HEK293 (cell line): Measurements from ENCODE around the gene TAF6L.
"Not testable (repeated sequence)": the region's sequence is repeated elsewhere in the genome, so short reads cannot be mapped to it uniquely, and the experiment has no call there.

ENCODE experiments used
- CTCF ChIA-PET: fragments of 350-600 bp; formaldehyde crosslinking; extraction: SDS; loops from one replicate; lab custom pipeline; 2021; ENCODE audit warnings: antibody characterized with exemption; lab: Yijun Ruan, JAX
- POLR2A ChIA-PET: fragments of 300-600 bp; formaldehyde crosslinking; extraction: SDS; loops from one replicate; lab custom pipeline; 2020; ENCODE audit warnings: antibody characterized with exemption, inconsistent platforms; lab: Yijun Ruan, JAX
- H3K27ac ChIP-seq: fragments of 200-500 bp; sonication (Bioruptor generic); 2 replicates; pipeline ENCODE4 v1.5.1; 2014; ENCODE audit warnings: low read depth, low read length, control low read depth, inconsistent platforms; ENCODE audit errors: extremely low read depth
- H3K36me3 ChIP-seq, 2 experiments: fragments of 200-500 bp in 1 of 2; sonication (Bioruptor generic) in 1 of 2; 1 replicate in 1 of 2; 2 replicates in 1 of 2; pipeline ENCODE4 v1.5.1; 2014 to 2017; ENCODE audit warnings: inconsistent platforms in 2 of 2, low read length in 2 of 2; ENCODE audit not compliant: control insufficient read depth in 2 of 2, insufficient read depth in 1 of 2
- H3K4me1 ChIP-seq: fragments of 200-500 bp; sonication (Bioruptor generic); 2 replicates; pipeline ENCODE4 v1.5.1; 2014; ENCODE audit warnings: mild to moderate bottlenecking, low read length, inconsistent platforms; ENCODE audit not compliant: control insufficient read depth, insufficient read depth
- H3K4me3 ChIP-seq: 2 replicates; pipeline ENCODE4 v1.5.1; 2011; ENCODE audit warnings: low read depth, mild to moderate bottlenecking, control low read depth, low read length, moderate library complexity
- H3K9me3 ChIP-seq: fragments of 200-500 bp; sonication (Bioruptor generic); 2 replicates; pipeline ENCODE4 v1.5.1; 2014; ENCODE audit warnings: low read depth, low read length, inconsistent platforms; ENCODE audit not compliant: control insufficient read depth, insufficient read depth
- ATF2 ChIP-seq: fragments of 450-650 bp; formaldehyde crosslinking; IDR thresholded peaks from 2 replicates; pipeline ENCODE4 v1.5.1; 2016; ENCODE audit warnings: missing biosample characterization, missing genetic modification characterization, low read depth
- EGR2 ChIP-seq: fragments of 450-650 bp; formaldehyde crosslinking; IDR thresholded peaks from 2 replicates; pipeline ENCODE4 v1.5.1; 2016; ENCODE audit warnings: low read depth, missing biosample characterization, missing genetic modification characterization
- GLIS2 ChIP-seq: fragments of 450-650 bp; formaldehyde crosslinking; IDR thresholded peaks from 2 replicates; pipeline ENCODE4 v1.5.1; 2016; ENCODE audit warnings: missing biosample characterization, missing genetic modification characterization
- KLF10 ChIP-seq: fragments of 450-650 bp; IDR thresholded peaks from 2 replicates; pipeline ENCODE4 v1.5.1; 2018; ENCODE audit warnings: missing biosample characterization, mild to moderate bottlenecking, missing genetic modification characterization
- KLF8 ChIP-seq: fragments of 450-650 bp; formaldehyde crosslinking; IDR thresholded peaks from 2 replicates; pipeline ENCODE4 v1.5.1; 2016; ENCODE audit warnings: missing biosample characterization, missing genetic modification characterization
- KLF9 ChIP-seq: fragments of 450-650 bp; formaldehyde crosslinking; IDR thresholded peaks from 2 replicates; pipeline ENCODE4 v1.5.1; 2016; ENCODE audit warnings: missing biosample characterization, missing genetic modification characterization, low read depth
- PBX3 ChIP-seq: sonication (generic); formaldehyde crosslinking; IDR thresholded peaks from 2 replicates; pipeline ENCODE4 v1.8.1; 2022; ENCODE audit warnings: mild to moderate bottlenecking, moderate library complexity, missing genetic modification reagents
- SP3 ChIP-seq: fragments of 450-650 bp; formaldehyde crosslinking; IDR thresholded peaks from 2 replicates; pipeline ENCODE4 v1.5.1; 2016; ENCODE audit warnings: missing biosample characterization, missing genetic modification characterization
- TRIM28 ChIP-seq: IDR thresholded peaks from 2 replicates; pipeline ENCODE4 v1.6.1; 2011; ENCODE audit warnings: low read length, control low read depth, borderline replicate concordance
- ZNF202 ChIP-seq: fragments of 450-650 bp; formaldehyde crosslinking; IDR thresholded peaks from 2 replicates; pipeline ENCODE4 v1.5.1; 2016; ENCODE audit warnings: missing biosample characterization, missing genetic modification characterization, borderline replicate concordance
- ZNF600 ChIP-seq: fragments of 450-650 bp; formaldehyde crosslinking; IDR thresholded peaks from 2 replicates; pipeline ENCODE4 v1.5.1; 2016; ENCODE audit warnings: missing biosample characterization, missing genetic modification characterization
- ZNF654 ChIP-seq: fragments of 450-650 bp; formaldehyde crosslinking; IDR thresholded peaks from 2 replicates; pipeline ENCODE4 v1.5.1; 2016; ENCODE audit warnings: low read depth, missing biosample characterization, missing genetic modification characterization
- ZSCAN23 ChIP-seq: fragments of 450-650 bp; formaldehyde crosslinking; IDR thresholded peaks from 2 replicates; pipeline ENCODE4 v1.5.1; 2016; ENCODE audit warnings: missing biosample characterization, missing genetic modification characterization
- ZSCAN4 ChIP-seq: fragments of 450-650 bp; formaldehyde crosslinking; IDR thresholded peaks from 2 replicates; pipeline ENCODE4 v1.5.1; 2017; ENCODE audit warnings: missing biosample characterization, missing genetic modification characterization
- TF ChIP-seq, protein P1 (sequence below): fragments of 450-650 bp; formaldehyde crosslinking; IDR thresholded peaks from 2 replicates; pipeline ENCODE4 v1.5.1; 2017; ENCODE audit warnings: missing biosample characterization, mild to moderate bottlenecking, missing genetic modification characterization, moderate library complexity
- TF ChIP-seq, protein P2 (sequence below): fragments of 450-650 bp; IDR thresholded peaks from 2 replicates; pipeline ENCODE4 v1.5.1; 2018; ENCODE audit warnings: missing biosample characterization, missing genetic modification characterization
- TF ChIP-seq, protein P3 (sequence below): fragments of 450-650 bp; formaldehyde crosslinking; conservative IDR thresholded peaks from 2 replicates; pipeline ENCODE4 v1.5.1; 2016; ENCODE audit warnings: low read depth, missing biosample characterization, missing genetic modification characterization

Gene TAF6L

GRCh38 chr11:62728171-62728988 is 42.8 kb upstream of the TAF6L start, which contains the start of gene TTC9C (continued):
- TF ChIP-seq PBX3 (CRISPR knock-in tag) (no peak), ZSCAN23 (tag by site-specific recombination) (no peak), GLIS2 (0 out of 2 replicates have a peak, but pooled peaks have one; percentile 34), SP3 (peak; percentile 88), KLF9 (peak; percentile 83), ZNF202 (tag by site-specific recombination) (no peak), ZSCAN4 (tag by site-specific recombination) (no peak), KLF10 (peak; percentile 43), ZNF654 (no peak), EGR2 (tag by site-specific recombination) (peak; percentile 27; the same call in 1 of the 2 replicates), TRIM28 (no peak), ZNF600 (tag by site-specific recombination) (0 out of 2 replicates have a peak, but pooled peaks have one; percentile 34), ATF2 (peak; percentile 31; the same call in 1 of the 2 replicates), KLF8 (peak; percentile 44; the same call in 1 of the 2 replicates)
- TF ChIP-seq, protein P1, sequence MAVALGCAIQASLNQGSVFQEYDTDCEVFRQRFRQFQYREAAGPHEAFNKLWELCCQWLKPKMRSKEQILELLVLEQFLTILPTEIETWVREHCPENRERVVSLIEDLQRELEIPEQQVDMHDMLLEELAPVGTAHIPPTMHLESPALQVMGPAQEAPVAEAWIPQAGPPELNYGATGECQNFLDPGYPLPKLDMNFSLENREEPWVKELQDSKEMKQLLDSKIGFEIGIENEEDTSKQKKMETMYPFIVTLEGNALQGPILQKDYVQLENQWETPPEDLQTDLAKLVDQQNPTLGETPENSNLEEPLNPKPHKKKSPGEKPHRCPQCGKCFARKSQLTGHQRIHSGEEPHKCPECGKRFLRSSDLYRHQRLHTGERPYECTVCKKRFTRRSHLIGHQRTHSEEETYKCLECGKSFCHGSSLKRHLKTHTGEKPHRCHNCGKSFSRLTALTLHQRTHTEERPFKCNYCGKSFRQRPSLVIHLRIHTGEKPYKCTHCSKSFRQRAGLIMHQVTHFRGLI, result peak; percentile 58; the same call in 1 of the 2 replicates
- TF ChIP-seq, protein P2, sequence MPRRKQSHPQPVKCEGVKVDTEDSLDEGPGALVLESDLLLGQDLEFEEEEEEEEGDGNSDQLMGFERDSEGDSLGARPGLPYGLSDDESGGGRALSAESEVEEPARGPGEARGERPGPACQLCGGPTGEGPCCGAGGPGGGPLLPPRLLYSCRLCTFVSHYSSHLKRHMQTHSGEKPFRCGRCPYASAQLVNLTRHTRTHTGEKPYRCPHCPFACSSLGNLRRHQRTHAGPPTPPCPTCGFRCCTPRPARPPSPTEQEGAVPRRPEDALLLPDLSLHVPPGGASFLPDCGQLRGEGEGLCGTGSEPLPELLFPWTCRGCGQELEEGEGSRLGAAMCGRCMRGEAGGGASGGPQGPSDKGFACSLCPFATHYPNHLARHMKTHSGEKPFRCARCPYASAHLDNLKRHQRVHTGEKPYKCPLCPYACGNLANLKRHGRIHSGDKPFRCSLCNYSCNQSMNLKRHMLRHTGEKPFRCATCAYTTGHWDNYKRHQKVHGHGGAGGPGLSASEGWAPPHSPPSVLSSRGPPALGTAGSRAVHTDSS (tag by site-specific recombination), result no peak
- TF ChIP-seq, protein P3, sequence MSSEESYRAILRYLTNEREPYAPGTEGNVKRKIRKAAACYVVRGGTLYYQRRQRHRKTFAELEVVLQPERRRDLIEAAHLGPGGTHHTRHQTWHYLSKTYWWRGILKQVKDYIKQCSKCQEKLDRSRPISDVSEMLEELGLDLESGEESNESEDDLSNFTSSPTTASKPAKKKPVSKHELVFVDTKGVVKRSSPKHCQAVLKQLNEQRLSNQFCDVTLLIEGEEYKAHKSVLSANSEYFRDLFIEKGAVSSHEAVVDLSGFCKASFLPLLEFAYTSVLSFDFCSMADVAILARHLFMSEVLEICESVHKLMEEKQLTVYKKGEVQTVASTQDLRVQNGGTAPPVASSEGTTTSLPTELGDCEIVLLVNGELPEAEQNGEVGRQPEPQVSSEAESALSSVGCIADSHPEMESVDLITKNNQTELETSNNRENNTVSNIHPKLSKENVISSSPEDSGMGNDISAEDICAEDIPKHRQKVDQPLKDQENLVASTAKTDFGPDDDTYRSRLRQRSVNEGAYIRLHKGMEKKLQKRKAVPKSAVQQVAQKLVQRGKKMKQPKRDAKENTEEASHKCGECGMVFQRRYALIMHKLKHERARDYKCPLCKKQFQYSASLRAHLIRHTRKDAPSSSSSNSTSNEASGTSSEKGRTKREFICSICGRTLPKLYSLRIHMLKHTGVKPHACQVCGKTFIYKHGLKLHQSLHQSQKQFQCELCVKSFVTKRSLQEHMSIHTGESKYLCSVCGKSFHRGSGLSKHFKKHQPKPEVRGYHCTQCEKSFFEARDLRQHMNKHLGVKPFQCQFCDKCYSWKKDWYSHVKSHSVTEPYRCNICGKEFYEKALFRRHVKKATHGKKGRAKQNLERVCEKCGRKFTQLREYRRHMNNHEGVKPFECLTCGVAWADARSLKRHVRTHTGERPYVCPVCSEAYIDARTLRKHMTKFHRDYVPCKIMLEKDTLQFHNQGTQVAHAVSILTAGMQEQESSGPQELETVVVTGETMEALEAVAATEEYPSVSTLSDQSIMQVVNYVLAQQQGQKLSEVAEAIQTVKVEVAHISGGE (tag by site-specific recombination), result peak; percentile 80

GRCh38 chr11:62730076-62730475 is 41.1 kb upstream of the TAF6L start:
- not testable (repeated sequence) for H3K27ac ChIP-seq, H3K4me3 ChIP-seq, H3K9me3 ChIP-seq, H3K4me1 ChIP-seq
- H3K36me3 ChIP-seq, result peaks cover 15 to 37% of the 10 kb centered on the region in 2 experiments; a peak in 2 of 3 replicates
- ChIA-PET POLR2A (interaction anchor here (0.6 to 10.0 kb wide), 7 partner anchors 25 to 315 kb away, joined by 3 to 137 read pairs (median 3); partner anchors contain the start of genes B3GAT3, SLC3A2, TAF6L and ZBTB3), CTCF (interaction anchor here (0.9 to 2.5 kb wide), 2 partner anchors 25 to 39 kb away, joined by 4 to 13 read pairs; no protein-coding TSS in a partner anchor)
